GM19468 (cell line): ENCODE results near the gene FA2H.

Source experiments
- ATAC-seq: cut with Tn5 transposase; IDR thresholded peaks from one replicate; pipeline ENCODE4 v1.9.1; 2021; ENCODE audit warnings: mild to moderate bottlenecking, moderate library complexity, moderate number of reproducible peaks; ENCODE audit not compliant: unreplicated experiment; ENCODE audit errors: extremely low read depth

The FA2H gene

DNA sequence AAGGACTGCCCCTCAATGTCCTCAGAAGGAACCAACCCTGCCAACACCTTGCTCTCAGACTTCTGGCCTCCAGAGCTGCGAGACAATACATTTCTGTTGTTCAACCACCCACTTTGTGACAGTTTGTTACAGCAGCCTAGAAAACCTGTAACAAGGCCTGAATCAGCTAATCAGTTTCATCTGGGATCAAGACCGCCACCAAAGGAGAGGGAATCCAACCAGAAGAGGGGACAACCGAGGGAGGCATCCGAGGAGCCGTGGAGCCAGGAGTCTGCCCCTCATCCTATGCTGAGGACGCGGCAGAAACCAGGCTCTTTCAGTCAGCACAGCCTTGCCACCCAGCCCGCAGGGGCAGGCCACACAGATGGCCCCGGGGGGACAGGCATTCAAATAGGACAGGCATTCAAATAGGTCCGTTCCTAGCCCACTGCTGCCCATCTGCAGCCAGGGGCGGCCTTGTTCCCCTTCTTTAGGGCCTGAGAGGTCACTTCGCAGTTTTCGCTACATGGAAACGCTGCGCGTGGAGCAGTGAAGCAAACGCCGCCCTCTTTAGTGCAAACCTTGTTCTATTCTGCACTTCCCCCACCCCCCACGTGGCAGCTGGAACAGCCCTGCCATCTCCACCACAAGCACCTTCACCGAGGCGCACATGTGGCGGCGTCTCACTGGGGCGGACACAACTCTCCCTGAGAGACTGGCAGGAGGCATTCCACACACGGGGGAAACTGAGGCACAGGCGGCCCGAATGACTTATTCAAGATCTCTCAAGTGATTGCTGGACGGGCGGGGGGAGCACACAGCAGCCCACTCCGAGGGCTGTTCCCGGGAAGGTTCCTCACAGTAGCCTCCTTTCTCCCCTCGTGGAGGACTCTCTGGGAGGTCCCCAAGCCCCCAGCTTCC lies 26.7 kb downstream of the FA2H start:
- no peak for ATAC-seq

DNA sequence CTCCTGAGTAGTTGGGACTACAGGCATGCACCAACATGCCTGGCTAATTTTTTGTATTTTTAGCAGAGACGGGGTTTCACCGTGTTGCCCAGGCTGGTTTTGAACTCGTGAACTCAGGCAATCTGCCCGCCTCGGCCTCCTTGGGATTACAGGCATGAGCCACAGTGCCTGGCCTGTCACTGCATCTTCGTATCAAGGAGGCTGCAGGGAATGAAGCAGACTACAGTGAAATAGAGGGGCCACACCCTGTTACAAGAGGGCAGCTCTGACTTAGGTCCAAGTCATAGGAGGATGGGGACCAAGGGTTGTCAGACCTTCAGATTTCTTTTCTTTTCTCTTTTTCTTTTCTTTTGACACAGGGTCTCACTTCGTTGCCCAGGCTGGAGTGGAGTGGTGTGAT lies 28.7 kb downstream of the FA2H start:
- ATAC-seq: no peak

DNA sequence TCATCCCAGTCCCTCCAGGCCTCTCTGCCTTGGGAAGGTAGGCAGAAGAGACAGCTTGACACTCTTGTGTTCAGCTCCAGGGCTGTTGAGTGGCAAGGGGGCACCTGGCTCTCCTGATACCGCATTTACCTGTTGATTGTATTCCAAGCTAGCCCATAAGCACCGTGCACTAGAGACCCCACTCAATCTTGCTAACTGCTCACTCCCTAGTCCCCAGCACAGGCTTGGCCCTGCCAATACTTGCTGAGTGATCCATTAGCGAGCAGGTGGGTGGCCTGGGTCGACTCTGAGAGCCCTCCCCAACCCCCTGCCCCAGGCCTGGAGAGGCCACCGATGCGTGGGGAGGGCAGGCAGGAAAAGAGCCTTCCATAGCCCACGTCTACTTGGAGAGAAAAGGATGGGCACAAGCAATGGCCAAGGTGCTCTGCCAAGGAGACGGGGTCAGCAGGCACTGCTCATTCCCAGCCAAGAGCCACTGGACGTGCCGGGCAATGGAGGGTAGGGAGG lies 29.5 kb downstream of the FA2H start:
- ATAC-seq: no peak

DNA sequence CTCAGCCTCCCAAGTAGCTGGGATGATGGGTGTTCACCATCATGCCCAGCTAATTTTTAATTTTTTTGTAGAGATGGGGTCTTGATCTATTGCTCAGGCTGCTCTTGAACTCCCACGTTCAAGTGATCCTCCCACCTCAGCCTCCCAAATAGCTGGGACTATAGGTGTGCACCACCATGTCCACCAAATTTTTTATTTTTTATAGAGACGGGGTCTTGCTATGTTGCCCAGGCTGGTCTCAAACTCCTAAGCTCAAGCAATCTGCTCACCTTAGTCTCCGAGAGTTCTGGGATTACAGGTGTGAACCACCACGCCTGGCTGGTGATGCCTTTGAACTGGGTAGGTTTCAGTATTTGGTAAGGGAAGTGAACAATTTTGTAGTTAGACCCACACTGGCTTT lies 30.1 kb downstream of the FA2H start:
- no peak for ATAC-seq

DNA sequence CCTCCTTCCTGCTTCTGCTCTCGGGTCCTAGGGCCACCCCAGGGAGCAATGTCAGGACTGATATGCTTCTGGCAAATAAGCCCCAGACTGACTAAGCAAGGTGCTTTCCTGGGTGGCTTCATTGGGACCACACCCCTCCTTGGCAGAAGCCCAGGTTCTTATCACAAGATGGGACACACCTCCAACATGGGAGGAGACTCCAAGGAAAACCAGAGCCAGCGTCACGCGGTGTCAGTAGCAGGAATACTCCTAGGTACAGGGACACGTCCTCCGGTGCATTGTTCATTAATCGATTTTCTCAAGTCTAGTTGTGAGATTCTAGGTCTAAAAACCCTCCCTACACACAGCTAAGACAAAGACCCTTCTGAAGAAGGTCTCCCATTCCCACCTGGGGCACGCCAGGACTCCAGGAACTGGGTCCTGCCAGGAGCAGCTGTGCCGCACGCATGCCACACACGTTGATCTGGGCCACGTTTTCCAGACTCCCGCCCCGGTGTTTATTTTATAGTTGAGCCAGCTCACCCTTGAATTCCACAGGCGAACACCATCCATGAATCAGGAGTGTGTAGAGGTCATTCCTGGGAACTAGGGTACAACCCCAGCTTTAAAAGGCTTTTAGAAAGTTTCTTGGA lies 30.8 kb downstream of the FA2H start:
- no peak for ATAC-seq

DNA sequence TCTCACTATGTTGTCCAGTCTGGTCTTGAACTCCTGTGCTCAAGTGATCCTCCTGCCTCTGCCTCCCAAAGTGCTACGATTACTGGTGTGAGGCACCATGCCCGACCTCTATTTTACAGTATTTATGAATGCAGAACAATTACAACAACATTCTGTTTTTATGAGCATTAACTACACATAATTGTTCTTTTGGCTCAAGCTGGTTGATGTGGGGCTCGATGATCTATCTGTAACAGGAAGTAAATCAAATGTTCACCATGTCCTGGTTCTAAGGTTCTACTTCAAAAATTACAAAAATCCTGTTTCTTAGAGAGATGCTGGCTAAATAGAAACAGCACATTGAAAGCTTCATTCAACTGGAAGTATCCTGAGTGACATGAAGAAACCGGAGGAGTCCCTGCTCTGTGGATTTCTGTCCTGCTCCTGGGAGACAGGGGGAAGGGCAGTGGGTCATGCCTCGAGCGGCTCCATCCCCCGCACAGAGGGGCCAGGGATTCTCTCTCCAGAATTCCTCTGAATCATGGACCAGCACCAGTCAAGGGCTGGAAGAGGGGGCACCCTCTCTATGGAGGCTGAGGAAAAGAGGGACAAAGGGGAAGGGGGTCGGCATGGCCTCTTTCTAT lies 31.5 kb downstream of the FA2H start:
- ATAC-seq: no peak

DNA sequence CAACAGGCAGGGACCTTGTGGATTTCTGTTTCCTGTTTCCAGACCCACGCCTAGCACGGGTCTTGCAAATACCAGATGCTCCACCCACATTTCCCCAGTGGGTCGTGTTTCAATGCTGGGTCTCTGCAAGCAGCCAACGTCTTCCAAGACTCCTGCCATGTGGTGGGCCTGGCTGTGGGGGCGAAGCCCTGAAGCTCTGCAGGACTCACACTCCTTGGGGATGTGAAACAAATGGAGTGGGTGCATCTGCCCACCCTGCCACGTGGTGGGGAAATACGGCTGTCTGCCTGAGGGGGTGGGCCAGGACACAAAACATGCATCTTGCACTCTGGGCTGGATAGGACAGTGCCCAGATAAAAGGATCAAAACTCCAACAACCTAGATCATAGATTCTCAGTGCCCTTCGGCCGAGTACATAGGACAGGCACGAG lies 32.6 kb downstream of the FA2H start:
- ATAC-seq: no peak

DNA sequence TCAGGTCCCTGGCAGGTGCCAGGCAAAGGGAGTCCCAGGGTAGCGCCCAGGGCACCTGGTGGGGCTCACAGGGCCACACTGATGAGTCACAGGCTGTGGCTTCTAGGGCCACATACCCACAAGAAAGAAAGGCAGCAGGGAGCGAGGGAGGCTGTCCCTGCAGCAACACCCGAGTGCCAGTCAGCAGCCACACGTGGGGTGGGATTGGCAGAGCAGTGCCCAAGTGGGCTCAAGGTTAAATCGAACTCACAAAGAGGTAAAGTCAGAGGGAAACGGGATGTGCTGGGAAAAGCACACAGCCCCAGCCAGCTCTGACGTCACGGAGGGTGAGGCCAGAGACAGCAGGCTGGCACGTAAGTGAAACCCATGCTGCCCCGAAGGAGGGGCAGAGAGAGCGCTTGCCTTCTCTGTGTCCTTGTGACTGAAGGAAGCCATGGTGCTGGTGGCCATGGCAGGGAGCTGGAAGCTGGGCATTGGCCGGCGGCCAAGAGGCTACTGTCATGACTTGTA lies 33.8 kb downstream of the FA2H start:
- no peak for ATAC-seq

DNA sequence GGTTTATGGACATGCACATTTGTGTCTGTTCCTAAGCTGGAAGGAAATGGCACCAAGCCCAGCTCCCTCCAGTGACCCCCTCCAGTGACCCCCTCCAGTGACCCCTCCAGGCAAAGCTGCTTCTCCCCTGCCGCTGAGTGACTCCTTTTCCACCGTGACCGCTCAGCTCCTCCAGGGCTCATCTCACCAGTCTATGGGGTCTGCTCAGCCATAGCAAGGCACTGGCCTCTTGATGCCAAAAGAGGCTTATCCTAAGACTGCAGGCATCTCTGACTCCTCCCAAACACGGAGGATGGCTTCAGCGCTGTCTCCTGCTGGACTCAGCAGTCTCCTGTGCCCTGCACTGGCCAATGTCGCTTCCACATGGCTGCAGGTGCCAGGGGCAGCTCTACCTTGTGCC lies 35.3 kb downstream of the FA2H start:
- ATAC-seq: no peak

DNA sequence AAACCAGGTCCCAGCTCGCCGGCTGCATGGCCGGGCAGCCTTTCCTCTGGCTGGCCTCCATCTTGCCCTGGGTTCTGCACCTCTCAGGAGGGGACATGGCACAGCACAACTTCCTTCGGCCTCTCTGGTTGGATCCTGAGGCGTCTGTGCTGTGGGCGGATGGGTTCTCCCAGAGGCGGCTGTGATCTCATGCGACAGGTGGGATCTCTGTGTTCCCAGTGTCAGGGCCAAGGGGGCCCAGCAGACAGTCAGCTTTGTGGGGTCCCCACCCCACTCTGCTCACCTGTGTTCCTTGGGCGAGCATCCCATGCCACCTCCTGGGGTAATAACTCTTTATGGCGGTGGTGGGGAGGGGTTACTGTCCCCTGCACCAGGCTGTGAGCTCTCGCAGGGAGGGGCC lies 35.8 kb downstream of the FA2H start:
- ATAC-seq: no peak

DNA sequence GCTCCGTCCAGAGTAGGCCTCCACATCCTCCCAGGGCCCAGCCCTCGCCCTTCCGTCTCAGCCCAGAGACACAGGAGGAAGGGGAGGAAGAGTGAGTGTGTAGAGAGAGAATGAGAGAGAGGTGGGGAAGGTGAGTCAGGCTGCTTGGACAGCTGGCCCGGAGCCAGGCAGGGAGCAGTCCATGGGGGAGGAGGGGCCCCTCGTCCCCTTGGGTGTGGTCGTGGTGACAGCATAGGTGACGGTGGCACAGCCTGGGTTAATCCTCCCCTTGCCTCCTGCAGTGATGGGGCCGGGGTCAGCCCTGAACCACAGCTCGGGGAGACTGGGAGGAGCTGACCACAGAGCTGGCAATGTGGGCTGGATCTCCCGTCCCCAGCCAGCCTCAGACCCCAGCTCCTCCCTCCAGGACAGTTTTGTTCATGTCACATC lies 36.5 kb downstream of the FA2H start:
- ATAC-seq: no peak

DNA sequence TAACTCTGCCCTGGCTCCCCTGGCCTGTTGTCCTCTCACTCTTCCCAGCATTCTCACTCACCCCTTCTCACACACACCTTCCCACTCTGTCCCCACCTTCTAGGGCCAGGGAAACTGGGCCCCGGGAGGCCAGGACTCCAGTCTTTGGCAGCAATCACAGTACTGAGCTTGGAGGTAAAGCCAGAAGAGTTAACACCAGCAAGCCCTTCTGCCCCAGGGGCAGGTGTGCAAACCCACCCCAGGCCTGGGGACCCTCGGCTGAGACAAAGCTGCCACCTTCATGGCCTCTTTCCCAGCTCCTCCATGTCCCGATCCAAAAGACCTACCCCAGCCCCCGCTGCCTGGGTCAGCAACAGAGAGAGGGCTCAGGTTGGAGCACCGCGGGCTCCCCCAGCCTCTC lies 37.1 kb downstream of the FA2H start:
- no peak for ATAC-seq

DNA sequence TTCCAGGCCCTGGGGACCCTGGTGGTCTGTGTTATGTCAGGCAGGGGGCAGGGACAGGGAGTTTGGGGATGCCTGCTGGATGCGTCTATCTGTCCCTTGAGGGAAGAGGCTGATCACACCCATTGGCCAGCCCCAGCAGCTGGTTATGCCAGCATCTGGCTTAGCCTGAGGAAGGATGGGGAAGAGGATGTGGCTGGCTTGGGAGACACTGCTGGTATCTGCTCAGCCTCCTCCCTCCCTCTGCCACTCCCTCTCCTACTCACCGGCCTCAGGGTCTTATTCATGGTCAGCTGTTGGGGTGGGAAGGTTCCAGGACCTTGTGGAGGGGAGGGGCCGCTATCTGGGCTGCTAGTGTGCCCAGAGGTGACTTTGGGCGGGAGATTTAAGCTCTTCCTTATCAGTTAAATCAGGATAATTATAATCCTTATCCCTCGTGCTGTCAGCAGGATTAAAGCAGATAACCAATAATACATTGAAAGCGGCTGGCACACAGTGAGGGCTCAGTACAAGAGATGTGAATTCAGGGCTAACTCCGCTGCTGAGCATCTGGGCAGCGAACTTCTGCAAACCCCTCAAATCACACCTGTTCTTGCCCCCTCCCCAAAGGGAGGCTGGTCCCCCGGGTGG lies 38.0 kb downstream of the FA2H start:
- ATAC-seq: no peak

DNA sequence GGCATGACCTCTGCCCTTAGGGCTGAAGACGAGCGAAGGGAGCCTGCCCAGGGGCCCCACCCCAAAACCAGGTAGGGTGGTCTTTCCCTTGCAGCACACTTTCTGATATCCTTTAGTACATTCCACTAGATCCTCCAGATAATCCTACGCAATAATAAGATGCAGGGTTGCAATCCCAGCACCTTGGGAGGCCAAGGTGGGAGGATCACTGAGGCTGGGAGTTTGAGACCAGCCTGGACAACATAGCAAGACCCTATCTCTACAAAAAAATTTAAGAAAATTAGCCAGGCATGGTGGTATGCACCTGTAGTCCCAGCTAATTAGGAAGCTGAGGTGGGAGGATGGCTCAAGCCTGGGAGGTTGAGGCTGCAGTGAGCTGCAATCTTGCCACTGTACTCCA lies 39.1 kb downstream of the FA2H start:
- no peak for ATAC-seq

DNA sequence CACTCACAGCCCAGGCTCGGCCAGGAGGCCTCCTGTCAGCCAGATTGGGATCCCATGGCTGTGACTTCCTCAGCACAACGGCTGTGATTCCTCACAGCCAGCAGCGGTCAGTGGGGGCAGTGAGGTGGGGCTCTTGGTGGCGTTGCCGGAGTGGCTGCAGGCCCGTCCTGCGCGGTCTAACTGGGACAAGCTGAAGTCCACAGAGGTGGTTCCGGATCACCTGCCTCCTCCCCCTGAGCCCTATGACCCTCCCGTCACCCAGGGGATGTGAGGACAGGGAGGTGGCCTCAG lies 39.5 kb downstream of the FA2H start:
- no peak for ATAC-seq

DNA sequence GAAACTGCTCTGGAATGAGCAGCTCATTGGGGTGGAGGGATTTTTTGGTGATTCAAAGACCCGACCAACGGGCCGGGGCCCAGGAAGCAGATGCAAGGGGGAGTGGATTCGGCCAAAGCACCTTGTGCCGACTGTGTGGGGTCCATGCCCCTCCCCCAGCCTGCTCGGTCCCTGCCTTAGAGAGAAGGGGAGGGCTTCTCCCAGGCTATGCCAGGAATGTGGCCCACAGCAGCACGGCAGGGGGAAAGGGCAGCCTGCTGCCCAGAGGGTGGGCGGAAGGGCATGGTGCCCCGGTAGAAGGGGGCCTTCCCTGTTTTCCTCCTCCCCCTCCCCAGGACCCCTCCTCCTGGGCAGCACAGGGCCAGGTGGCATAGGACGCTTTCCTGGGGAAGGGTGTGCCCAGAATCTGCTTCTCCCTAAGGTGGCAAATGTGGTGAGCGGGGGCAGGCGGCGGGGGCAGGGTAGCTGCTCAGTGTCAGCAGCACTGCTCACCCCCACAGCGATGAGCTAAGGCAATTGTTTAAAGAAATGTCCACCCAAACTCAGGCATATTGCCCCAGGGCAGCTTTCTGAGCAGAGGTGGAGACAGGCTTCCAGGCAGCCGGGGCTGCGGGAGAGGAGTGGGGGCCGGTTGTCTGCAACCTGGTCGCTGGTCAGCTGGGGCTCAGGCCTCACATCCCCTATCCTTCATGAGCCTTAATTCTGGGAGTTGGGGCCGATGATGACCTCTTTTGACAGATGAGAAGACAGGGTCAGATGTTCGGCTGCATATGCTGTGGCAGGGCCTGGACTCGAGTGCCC lies 40.1 kb downstream of the FA2H start:
- ATAC-seq: no peak

DNA sequence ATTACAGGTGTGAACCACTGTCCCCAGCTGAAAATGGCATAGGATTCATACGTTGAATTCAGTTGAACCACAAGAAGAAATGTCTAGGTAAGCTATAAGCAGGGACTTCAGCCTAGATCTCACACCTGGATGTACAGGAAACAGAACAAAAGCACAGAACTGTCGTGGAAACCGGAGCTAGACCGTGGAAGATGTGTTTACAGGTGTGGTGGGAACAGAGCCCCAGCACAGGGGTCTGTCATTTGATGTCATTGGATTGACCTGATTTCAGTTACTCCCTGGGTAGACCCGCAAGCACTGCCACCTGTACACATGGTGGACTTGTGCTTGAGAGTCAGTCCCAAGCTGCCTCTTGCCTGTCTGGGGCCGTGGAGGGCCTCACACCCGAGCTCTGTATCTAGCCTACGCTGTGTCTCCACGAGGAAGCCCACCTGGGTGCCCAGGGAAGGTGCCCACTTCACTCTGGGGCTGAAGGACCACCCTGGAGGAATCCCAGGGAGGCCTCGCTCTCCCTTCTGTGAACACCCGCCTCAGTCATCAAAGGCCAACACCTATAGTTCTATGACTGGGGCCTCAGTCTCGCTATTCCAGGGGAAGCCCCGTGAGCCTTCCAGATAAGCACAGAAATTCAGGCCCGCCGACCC lies 41.8 kb downstream of the FA2H start:
- no peak for ATAC-seq

DNA sequence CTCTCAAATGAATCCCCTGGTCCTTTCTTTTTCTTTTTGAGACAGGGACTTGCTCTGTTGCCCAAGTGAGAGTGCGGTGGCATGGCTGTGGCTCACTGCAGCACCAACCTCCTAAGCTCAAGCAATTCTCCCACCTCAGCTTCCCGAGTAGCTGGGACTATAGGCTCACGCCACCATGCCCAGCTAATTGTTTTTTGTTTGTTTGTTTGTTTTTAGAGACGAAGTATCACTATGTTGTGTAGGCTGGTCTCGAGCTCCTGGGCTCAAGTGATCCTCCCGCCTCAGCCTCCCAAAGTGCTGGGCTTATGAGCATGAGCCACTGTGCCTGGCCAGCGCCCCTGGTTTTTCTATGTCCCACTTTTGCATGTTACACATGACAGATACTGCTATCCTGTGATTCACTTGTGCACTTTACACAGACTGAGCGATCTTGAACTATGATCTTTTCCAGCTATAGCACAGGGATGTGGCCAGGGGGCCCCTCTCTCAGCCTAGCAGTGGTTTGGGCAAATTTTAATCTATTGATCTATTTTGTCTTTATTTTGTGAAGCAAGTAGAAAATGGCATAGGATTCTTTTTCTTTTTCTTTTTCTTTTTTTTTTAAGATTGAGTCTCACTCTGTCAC lies 42.7 kb downstream of the FA2H start:
- ATAC-seq: no peak
